ENCODE measurements around the gene METTL27. TPM values are rescaled to one million over a fixed set of nuclear protein-coding genes. Genes with fewer than 3 reads are reported as not detected.

Gene METTL27
- total and polyA plus RNA-seq, 9 of the 15 experiments (the other 6 are each of a cell fraction or from before 2014, with no cell fraction given), result 0.08 to 0.82 (median 0.33) TPM; not detected in 4

DNA sequence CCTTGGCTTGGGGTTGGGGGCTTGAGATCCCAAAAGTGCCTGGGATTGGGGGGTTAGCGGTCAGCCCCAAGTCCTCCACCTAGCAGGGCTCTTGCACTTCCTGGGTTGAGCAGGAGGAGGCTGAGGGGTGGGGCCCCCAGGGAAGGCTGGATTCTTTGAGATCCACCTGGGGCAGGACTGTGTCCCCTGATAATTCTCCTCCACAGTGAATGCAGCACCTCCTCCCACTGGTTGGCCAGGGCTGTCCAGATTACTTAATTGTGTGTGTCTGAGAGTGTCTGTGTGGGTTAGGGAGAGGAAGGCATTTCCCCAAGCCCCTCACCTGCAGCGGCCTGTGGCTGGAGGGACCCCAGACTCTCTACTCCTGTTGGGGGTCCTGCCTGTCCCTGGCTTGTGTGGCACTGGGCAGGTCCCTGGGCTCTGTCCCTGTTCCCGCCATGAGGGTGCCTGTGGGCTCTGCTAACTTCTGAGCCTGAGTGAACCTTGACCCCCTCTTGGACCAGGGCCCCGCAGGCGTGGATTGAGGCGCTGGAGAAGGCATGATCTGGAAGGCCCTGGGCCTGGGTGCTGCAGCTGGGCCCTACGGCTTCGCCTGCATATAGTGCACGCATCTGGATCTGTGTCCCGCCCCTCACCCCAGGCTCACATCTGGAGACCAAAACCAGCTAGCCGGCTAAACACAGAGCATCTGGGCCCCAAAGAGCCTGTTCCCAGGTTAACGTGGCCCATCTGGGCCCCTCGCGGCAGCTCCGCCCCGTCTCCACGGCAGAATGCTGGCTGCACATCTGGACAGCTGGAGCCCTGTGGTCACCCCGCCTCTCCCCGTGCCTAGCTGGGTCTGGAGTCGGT, 29.1 kb upstream of the METTL27 start:
- in situ Hi-C loops (cut with MboI) (loop anchor here (5.0 to 10.0 kb wide), 2 partner anchors 333 to 516 kb away; no protein-coding TSS in a partner anchor), intact Hi-C loops (cut with micrococcal nuclease) (loop anchor here (5.0 kb wide), 1 partner anchor 146 kb away; no protein-coding TSS in a partner anchor)
- DNase-seq (ENCODE audit: extremely low read depth in 1 of 4, low spot score in 3 of 4), result peak in 3 of 4 experiments; percentile 37 to 38 (median 38)
- H3K36me3 ChIP-seq (ENCODE audit: control insufficient read depth, insufficient read depth, low read length), result no peaks in the 10 kb centered on the region
- POLR2A ChIA-PET, result interaction anchor here (0.5 to 2.5 kb wide), 2 partner anchors 9 to 87 kb away, joined by 3 to 15 read pairs; no protein-coding TSS in a partner anchor
- no peak overlapping the region for H3K4me3 ChIP-seq
- no peak overlapping the region for H2AFZ ChIP-seq (ENCODE audit: low read depth, low read length)
- CTCF ChIA-PET (ENCODE audit: low intra/inter-chr PET ratio), result no interaction called here
- H3K27me3 ChIP-seq (ENCODE audit: control insufficient read depth in 2 of 2, insufficient read depth in 2 of 2, low read length in 2 of 2), result peaks cover 5 to 49% of the 10 kb centered on the region in 2 experiments; a peak in 3 of 5 replicates
- H3K9me3 ChIP-seq (replicated peaks; ENCODE audit: control insufficient read depth, insufficient read depth, low read depth, low read length), result no peaks in the 10 kb centered on the region
- H3K79me2 ChIP-seq (ENCODE audit: control insufficient read depth, insufficient read depth, low read length), result no peaks in the 10 kb centered on the region
- no peaks in the 10 kb centered on the region for H3K9me1 ChIP-seq (ENCODE audit: control insufficient read depth, insufficient read depth, low read length)
- H3K4me1 ChIP-seq (replicated peaks in 1 of 2; ENCODE audit: control insufficient read depth in 2 of 2, insufficient read depth in 2 of 2, low read length in 2 of 2), result peaks cover 0 to 24% of the 10 kb centered on the region in 2 experiments; a peak in 3 of 5 replicates
- TF ChIP-seq CBFA2T3 (IDR thresholded peaks at IDR 0.05) (peak; percentile 41), CBFA2T2 (conservative IDR thresholded peaks at IDR 0.05) (0 out of 2 replicates have a peak, but pooled peaks have one; percentile 19), BDP1 (IDR thresholded peaks at IDR 0.05; ENCODE audit: insufficient read depth, insufficient read length) (no peak)
- TF ChIP-seq, protein P1, sequence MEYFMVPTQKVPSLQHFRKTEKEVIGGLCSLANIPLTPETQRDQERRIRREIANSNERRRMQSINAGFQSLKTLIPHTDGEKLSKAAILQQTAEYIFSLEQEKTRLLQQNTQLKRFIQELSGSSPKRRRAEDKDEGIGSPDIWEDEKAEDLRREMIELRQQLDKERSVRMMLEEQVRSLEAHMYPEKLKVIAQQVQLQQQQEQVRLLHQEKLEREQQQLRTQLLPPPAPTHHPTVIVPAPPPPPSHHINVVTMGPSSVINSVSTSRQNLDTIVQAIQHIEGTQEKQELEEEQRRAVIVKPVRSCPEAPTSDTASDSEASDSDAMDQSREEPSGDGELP (CRISPR knock-in tag; IDR thresholded peaks at IDR 0.05; ENCODE audit: borderline replicate concordance), result peak; percentile 19; the same call in 1 of the 2 replicates
- no peak overlapping the region for H3K27ac ChIP-seq (ENCODE audit: extremely low read depth, low read depth, low read length)
- BruUV-seq (replicated peaks), result no TSS peak
- 16% methylated on average over 20 of the region's 20 CpGs for WGBS (ENCODE audit: insufficient coverage, low coverage, missing lambda C conversion rate)
- FAIRE-seq, result peak; percentile 59
- peak overlapping the region in 1 of 2 experiments; percentile 10; a peak in 1 of 4 replicates for H3K9ac ChIP-seq (ENCODE audit: insufficient read depth in 1 of 2, low read depth in 2 of 2, low read length in 2 of 2)
- peak; percentile 63 for ATAC-seq
- no peak overlapping the region for H3K4me2 ChIP-seq (ENCODE audit: insufficient read depth, low read length)
- peaks cover 19% of the 10 kb centered on the region for H4K20me1 ChIP-seq (replicated peaks; ENCODE audit: control insufficient read depth, insufficient read depth, low read length)
